ENCODE results near the gene SYNE1.

- no peak for TF ChIP-seq POLR2A (IDR thresholded peaks at IDR 0.05; ENCODE audit: low read length)
- TF ChIP-seq GATA1 (IDR thresholded peaks at IDR 0.05; ENCODE audit: low read depth, low read length), result no peak
Measured at GRCh38 chr6:152173957-152174356, 463.2 kb downstream of the SYNE1 start.

All from erythroblast (primary cell).